ENCODE measurements around the gene P4HA2.

The P4HA2 gene

GRCh38 chr5:132250547-132250946, 22.9 kb upstream of the P4HA2 start:
- no peak for DNase-seq (ENCODE audit: low read depth, low spot score)

- DNase-seq (ENCODE audit: low read depth, low spot score) = no peak
These were observed 19.2 kb upstream of the P4HA2 start for GRCh38 chr5:132246806-132247205.

GRCh38 chr5:132245593-132245992, 17.9 kb upstream of the P4HA2 start:
- no peak for DNase-seq (ENCODE audit: low read depth, low spot score)

GRCh38 chr5:132243366-132243977, 15.8 kb upstream of the P4HA2 start:
- no peak for DNase-seq (ENCODE audit: low read depth, low spot score)

GRCh38 chr5:132239776-132240175, 12.1 kb upstream of the P4HA2 start:
- no peak for DNase-seq (ENCODE audit: low read depth, low spot score)

GRCh38 chr5:132238901-132239500, 11.3 kb upstream of the P4HA2 start:
- DNase-seq (ENCODE audit: low read depth, low spot score) = no peak

GRCh38 chr5:132238169-132238744, 10.6 kb upstream of the P4HA2 start:
- no peak for DNase-seq (ENCODE audit: low read depth, low spot score)

- no peak for DNase-seq (ENCODE audit: low read depth, low spot score)
These were observed 10.0 kb upstream of the P4HA2 start for GRCh38 chr5:132237670-132238069.

- no peak for DNase-seq (ENCODE audit: low read depth, low spot score)
These were observed 9.5 kb upstream of the P4HA2 start for GRCh38 chr5:132237141-132237540.

GRCh38 chr5:132235340-132235739, 7.7 kb upstream of the P4HA2 start:
- DNase-seq (ENCODE audit: low read depth, low spot score) = no peak

GRCh38 chr5:132234684-132235062, 7.0 kb upstream of the P4HA2 start:
- DNase-seq (ENCODE audit: low read depth, low spot score) = no peak

- no peak for DNase-seq (ENCODE audit: low read depth, low spot score)
These were observed 6.4 kb upstream of the P4HA2 start for GRCh38 chr5:132233811-132234683.

GRCh38 chr5:132233081-132233480, 5.4 kb upstream of the P4HA2 start:
- DNase-seq (ENCODE audit: low read depth, low spot score) = no peak

- no peak for DNase-seq (ENCODE audit: low read depth, low spot score)
These were observed 4.8 kb upstream of the P4HA2 start for GRCh38 chr5:132232465-132232864.

- DNase-seq (ENCODE audit: low read depth, low spot score) = no peak
These were observed 3.2 kb upstream of the P4HA2 start for GRCh38 chr5:132230871-132231270.

GRCh38 chr5:132229236-132229635, 1.6 kb upstream of the P4HA2 start:
- DNase-seq (ENCODE audit: low read depth, low spot score) = no peak

GRCh38 chr5:132228241-132229035, 785 bp upstream of the P4HA2 start:
- DNase-seq (ENCODE audit: low read depth, low spot score) = no peak

GRCh38 chr5:132227235-132227484, 493 bp downstream of the P4HA2 start:
- no peak for DNase-seq (ENCODE audit: low read depth, low spot score)

GRCh38 chr5:132226516-132227234, 978 bp downstream of the P4HA2 start:
- DNase-seq (ENCODE audit: low read depth, low spot score) = no peak

GRCh38 chr5:132225165-132226032, 2.3 kb downstream of the P4HA2 start:
- no peak for DNase-seq (ENCODE audit: low read depth, low spot score)

Measured in smooth muscle cell of the brain vasculature (primary cell).